GM19351 (cell line): ENCODE results near the gene ACIN1.

Experiments
- ATAC-seq: cut with Tn5 transposase; IDR thresholded peaks from one replicate; pipeline ENCODE4 v1.9.1; 2021; ENCODE audit warnings: mild to moderate bottlenecking, moderate library complexity; ENCODE audit not compliant: unreplicated experiment

ACIN1 gene

DNA sequence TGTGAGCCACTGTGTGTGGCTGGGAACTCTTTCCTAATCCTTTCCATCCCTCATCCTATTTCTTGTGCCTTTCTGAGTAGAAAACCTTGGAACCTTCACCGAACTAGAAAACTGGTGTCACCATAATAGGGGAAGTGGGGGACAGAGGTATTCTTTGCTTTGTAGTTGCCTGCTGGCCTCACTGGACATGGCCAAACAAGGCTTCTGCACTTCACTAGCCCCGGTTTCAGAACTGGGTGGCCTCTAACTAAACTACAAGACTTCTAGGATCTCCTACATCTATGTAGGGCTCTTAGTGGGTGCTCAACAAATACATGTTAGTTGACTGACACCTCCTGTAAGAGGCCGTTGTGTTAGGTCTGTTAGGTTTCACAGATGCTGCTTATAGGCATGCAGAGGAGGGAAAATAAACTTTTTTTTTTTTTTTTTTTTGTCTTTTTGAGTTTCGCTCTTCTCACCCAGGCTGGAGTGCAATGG, 10.4 kb upstream of the ACIN1 start:
- ATAC-seq, result no peak

- no peak for ATAC-seq
Measured at GRCh38 chr14:23104591-23105347, 9.8 kb upstream of the ACIN1 start, which contains the start of gene CIROP. CIROP (minus strand) TSS chr14:23104989; CDS start chr14:23104920, 69 bp downstream.

DNA sequence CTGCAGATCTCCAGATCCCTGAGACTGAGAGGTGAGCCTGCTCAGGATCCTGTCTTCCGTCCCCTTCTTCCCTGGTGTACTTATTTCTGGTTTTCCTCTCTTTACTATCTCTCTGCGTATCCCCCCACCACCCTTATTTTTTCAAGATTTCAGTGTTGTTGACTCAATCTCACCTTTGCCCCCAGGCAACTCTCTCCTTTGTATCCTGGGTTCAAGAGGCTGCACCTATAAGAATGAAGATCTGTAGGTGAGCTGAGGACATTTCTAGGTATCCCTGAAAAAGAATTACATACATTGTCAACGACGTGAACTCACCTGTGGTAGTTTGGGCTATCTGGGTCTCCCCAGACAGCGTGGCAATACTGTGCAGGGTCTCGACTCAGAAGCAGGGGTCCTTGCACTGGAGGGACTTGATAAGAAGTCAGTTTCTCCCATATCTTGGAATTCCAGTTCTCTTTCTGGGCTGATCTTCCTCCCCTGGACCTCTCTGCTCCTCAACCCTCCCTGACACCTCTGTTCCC, 9.2 kb upstream of the ACIN1 start:
- no peak for ATAC-seq

GRCh38 chr14:23103581-23103980, 8.6 kb upstream of the ACIN1 start:
- no peak for ATAC-seq

DNA sequence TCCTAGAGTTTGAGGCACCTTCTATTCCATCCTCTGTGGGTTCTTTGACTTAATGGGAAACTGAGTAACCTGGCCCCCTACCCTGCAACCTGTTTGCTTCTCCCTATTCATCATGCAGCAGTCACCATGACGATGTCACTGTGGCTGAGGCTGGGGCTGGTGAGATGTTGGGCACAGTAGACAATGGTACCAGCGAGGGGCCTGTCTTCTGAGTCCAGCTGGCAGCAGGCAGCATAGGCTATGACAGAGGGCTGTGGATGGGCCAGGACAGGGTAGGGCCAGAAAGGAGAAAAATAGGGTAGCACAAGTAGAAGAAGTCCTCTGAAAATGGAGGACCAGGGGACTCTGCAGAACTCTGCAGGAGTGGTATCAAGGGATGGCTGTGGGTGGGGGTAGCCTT, 7.9 kb upstream of the ACIN1 start:
- ATAC-seq, result no peak

GRCh38 chr14:23101986-23102625, 7.2 kb upstream of the ACIN1 start:
- no peak for ATAC-seq

DNA sequence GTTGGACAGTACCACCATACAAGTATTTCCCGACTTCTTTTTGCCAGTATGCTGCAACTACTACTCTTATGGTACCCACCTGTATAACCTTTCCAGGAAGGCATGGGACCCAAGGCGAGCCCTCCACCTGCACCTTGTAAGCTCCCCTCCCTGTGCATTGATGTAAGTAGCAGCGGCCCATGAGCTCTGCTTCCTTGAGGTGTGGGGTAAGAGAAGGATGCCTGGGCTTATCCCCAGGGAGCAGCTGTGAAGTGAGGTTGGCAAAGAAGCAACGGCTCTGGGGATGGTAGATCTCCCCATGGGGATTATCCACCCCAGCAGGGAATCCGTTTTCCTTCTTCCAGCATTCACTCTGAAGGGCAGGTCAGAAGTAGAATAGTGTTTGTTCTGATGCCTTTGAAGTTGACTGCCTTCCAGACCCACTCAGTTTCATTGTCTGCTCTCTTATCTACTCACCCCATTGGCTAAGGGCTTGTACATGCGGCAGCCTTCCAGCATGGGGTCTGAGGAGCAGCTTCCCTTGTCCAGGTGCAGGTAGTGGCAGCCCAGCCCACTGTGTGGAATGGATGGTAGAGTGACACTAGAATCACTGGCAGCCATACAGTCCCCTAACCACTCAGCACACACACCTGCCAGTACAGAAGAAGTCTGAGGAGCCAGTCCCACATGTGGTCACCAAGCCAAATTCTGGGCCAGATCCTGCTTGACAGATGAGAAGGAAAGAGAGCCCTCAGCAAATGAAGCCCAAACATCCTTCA, 6.5 kb upstream of the ACIN1 start:
- ATAC-seq, result no peak

DNA sequence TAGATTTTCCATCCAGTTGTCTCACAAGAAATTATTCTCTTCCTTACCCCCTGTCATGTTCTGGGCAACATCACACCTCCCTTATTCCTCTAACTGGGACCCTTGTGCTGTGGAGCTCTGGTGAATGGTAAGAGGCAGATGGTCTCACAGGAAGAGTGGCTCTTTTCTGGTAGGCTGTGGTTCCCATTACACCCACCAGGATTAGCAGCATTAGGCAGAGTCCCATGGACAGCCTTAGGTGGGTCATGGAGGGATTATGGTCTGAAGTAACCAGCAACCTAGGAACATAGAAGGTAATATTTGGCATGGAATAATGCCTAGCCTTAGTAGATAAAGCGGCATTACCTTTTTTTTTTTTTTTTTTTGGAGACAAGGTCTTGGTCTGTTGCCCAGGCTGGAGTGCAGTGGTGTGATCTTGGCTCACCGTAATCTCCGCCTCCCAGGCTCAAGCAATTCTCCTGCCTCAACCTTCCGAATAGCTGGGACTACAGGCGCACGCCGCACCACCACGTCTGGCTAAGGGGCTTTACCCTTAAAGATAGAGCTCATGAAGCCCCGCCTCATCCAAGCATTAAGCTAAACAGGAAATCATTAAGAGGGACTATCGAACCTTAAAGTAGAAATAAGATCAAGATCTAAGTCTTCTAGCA, 4.4 kb upstream of the ACIN1 start:
- no peak for ATAC-seq

GRCh38 chr14:23097786-23098185, 2.9 kb upstream of the ACIN1 start:
- ATAC-seq, result no peak

- peak; percentile 87 for ATAC-seq
Measured at GRCh38 chr14:23095196-23096108, 516 bp upstream of the ACIN1 start, which contains the start of gene C14orf119. C14orf119 (plus strand) TSS chr14:23095505; CDS start chr14:23097659, 2,154 bp downstream.

GRCh38 chr14:23093991-23094665, 808 bp downstream of the ACIN1 start:
- no peak for ATAC-seq

GRCh38 chr14:23093526-23093925, 1.4 kb downstream of the ACIN1 start:
- no peak for ATAC-seq

DNA sequence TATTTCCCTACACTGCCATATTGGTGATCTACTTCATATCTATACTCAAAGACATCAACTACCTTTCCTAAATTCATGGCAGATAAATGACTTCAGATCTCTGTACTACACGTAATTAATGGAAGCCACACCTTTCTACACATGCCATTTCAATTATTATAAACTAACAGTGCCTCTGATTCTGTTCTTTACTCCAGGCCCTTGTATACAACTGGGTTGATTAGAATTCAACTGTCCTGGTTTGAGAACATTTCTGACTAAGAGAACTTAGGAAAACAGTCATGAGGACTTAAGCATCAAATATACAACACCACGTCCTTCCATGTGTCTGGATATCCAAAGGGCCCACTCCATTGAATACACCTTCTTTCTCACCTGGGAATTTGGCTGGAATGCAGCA, 1.8 kb downstream of the ACIN1 start:
- ATAC-seq, result no peak

DNA sequence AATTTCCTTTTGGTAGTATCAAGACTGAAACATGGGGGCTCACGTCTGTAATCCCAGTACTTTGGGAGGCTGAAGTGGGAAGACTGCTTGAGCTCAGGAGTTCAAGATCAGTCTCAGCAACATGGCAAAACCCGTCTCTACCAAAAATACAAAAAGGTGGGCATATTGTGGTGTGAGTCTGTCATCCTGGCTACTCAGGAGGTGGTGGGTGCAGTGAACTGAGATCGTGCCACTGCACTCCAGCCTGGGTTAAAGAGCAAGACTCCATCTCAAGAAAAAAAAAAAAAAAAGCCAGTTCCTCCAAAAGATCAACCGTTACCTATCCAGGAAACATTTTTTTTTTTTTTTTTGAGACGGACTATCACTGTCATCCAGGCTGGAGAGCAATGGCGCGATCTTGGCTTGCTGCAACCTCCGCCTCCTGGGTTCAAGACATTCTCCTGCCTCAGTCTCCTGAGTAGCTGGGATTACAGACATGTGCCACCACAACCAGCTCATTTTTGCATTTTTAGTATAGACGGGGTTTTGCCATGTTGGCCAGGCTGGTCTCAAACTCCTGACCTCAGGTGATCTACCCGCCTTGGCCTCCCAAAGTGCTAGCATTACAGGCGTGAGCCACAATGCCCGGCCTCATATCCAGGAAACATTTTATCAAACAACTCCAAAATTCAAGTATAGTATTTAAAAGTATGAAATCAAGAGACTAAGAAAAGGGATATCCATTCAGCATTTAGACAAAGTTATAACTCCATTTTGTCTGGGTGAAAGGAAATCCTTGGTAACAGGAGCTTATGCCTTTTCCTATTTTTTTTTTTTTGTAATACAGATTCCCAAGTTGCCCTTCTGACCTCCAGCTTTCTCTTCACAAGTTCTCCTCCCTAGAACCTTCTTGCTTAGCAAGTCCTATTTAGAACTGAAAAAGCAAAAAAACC, 3.4 kb downstream of the ACIN1 start:
- no peak for ATAC-seq

- ATAC-seq, result no peak
Measured at GRCh38 chr14:23090254-23090636, 4.7 kb downstream of the ACIN1 start.

GRCh38 chr14:23089498-23090253, 5.3 kb downstream of the ACIN1 start:
- no peak for ATAC-seq

DNA sequence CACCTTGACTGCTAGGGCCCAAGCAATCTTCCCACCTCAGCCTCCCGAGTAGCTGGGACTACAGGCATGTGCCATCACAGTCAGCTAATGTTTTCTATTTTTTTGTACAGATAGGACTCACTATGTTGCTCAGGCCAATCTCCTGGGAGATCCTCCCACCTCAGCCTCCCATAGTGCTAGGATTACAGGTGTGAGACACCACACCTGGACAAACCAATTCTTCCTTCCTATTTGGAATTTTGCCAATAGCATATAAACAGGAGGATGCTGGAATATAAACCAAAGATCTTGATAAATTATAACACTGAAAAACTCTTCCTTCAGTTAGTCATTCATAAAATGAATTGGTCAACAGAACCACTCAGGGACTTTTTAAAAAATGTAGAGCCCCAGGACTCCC, 8.4 kb downstream of the ACIN1 start:
- no peak for ATAC-seq
